GM21825 (cell line): ENCODE data around the gene PPP1R12A.
A peak's percentile ranks its signal among the peaks of the same experiment; 100 is the strongest.
"Not testable (repeated sequence)": the region's sequence is repeated elsewhere in the genome, so short reads cannot be mapped to it uniquely, and the experiment has no call there.

Experiments used
- ATAC-seq: cut with Tn5 transposase; IDR thresholded peaks from one replicate; pipeline ENCODE4 v1.9.1; 2021; ENCODE audit warnings: mild to moderate bottlenecking, moderate library complexity; ENCODE audit not compliant: unreplicated experiment

Gene PPP1R12A

DNA sequence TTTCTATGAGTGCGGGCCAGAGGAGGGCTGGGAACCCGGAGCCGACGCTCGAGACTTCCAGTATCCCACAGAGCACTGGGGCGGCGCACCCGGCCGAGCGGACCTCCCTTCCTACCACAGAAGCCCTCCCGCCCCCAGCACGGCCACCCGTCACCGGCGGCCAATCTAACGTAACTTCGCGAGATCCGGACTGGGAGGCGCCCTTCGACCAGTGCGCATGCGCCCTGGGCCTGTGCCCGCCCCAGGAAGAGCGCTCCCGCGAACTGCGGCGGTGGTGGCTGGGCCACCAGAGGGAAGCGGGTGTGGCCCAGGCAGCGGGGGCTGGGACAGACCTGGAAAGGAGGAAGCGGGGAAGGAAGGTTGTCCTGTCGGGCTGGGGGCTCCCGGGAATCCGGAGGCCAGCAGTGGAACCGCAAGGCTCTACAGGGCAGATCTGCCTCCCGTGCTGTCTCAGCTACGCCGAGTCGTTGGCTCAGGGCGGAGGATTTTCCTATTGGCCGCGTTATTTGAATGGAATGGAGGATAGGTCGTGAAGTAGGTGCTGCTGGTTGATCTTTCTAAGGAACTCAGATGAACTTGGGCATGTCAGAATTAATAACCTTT lies at the start of gene PPP1R12A:
TSS of gene PPP1R12A (minus strand) at position 77 of the 603 bp plus-strand sequence. CDS start 166 bp downstream, outside the sequence.
- peak; percentile 85 for ATAC-seq

DNA sequence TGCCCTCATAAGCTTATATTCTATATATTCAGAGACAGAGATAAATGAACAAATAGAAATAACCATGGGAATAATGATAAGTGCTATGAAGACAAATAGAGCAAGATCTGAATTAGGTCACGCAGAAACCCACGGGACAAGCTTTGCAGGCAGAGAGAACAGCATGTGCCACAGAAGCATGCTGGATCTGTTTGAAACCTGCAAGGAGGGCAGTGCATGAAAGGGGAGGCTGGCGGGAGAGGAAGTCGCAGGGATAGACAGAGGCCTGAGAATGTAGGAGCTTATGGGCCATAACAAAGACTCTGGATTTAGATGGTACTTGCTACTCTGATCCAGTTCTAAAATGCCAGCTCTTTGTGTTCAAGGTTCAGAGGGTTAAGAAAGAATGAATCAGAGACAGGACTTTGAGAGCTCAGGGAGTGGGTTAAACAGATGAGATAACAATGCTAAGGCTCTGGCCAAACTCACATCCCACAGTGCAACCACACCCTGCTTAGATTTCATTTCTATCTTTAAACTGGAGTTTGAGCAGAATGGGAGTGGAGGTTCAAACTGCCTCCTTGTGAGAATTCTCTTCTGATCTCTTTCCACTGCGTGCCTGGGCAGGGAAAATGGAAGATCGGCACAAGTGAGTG lies 49.2 kb upstream of the PPP1R12A start:
- ATAC-seq: no peak

- ATAC-seq: no peak
These were observed 48.6 kb upstream of the PPP1R12A start for GRCh38 chr12:79983492-79983891.

DNA sequence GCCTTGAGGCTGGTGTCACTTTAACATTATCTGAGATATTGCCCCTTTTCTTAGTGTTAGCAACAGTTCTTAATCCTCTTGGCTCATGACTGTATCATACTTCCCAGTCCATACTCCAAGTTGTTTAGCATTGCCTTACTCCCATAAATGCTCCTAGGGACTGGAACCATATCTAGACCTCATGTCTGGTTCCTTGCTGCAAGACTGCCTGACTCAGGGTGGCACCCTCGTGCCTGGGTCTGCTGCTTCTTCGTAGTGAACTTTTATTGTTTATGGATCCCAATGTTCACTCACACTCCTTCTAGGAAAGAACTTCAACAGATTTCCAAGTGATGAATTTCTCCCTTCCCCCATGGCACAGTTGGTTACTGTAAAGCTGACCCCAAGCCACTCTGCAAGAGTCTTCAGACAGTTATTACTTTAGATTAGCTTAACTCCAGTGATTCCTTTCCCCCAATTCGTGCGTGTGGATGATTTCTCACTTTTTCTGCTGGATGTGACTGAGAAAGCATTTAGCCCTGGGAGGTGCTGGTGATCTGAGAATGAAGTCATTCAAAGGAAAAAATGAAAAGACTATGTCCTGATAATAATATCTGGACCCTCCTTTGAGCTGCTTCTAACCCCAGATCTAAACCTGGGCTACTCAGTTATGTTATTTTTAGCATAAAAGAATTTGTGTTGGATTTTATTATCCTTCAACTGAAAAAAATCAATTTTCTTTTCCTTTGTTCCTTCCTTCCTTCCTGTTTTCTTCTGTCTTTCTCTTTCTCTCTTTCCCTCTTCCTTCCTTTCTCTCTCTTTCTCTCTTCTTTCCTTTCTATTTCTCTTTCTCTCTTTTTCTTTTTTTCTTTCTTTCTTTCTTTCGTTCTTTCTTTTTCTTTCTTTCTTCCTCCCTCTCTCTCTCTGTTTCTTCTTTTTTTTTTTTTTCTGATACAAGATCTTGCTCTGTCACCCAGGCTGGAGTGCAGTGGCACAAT lies 47.5 kb upstream of the PPP1R12A start:
- no peak for ATAC-seq

GRCh38 chr12:79978692-79979091 lies 43.8 kb upstream of the PPP1R12A start:
- no peak for ATAC-seq

- ATAC-seq: not testable (repeated sequence)
These were observed 43.1 kb upstream of the PPP1R12A start for GRCh38 chr12:79977856-79978460.

- no peak for ATAC-seq
These were observed 40.2 kb upstream of the PPP1R12A start for GRCh38 chr12:79975143-79975542.

- ATAC-seq: no peak
These were observed 38.9 kb upstream of the PPP1R12A start for GRCh38 chr12:79973801-79974200.

GRCh38 chr12:79964100-79964627 lies 29.3 kb upstream of the PPP1R12A start:
- no peak for ATAC-seq

DNA sequence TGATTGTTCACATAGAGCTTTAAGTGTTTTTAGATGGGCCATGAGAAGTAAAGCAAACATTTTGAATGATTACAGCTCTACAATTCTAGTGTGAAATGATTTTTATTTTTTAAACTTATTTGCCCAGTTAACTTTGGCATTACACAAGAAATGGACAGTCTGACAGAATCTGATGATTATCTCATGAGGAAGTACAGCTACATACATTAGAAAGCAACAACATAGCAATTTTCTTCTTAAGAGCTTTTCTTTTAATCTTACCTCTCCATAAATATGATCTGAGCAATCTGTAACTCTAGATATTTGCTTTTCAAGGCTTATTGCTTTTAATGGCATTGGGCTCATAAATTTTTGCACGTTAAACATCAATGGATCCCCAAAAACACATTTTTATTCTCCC lies 26.5 kb upstream of the PPP1R12A start:
- ATAC-seq: no peak

- ATAC-seq: no peak
These were observed 24.6 kb upstream of the PPP1R12A start for GRCh38 chr12:79959484-79959883.

- ATAC-seq: no peak
These were observed 22.0 kb upstream of the PPP1R12A start for GRCh38 chr12:79956896-79957295.

DNA sequence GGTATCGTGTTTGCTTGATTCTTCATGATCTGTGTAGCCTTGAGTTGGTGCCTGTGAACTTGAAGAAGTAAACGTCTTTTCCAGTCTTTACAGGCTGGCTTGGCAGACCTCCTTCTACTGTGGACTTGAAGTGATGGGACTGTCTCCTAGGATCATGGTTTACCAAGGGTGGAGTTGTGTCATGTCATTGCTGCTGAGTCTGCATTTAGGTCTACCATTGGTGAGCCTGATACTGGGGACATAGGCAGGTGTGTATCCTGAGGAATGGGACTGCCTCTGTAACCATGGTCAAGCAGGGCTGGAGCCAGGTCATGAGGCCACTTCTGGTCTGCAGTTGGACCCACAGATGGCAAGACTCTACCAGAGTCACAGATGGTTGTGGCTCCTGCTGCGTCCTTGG lies 20.7 kb upstream of the PPP1R12A start:
- ATAC-seq: no peak

DNA sequence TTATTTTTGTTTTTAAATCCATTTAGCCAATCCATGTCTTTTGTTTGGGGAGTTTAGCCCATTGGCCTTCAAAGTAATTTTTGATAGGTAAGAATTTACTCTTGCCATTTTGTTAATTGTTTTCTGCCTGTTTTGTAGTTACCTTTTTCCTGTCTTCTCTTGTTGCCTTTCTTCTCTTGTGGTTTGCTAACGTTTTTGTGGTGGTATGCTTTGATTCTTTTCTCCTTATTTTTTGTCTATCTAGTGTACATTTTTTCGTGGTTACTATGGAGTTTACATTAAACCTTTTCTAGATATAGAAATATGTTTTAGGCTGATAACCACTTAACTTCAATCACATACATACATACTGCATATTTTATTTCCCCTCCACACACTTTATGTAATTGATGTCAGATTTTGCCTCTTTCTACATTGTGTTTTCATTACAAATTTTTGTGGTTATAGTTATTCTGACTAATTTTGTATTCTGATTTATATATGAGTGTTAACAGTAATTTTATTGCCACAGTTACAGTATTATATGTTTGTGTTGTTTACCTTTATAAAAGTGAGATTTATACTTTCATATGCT lies 19.2 kb upstream of the PPP1R12A start:
- no peak for ATAC-seq

DNA sequence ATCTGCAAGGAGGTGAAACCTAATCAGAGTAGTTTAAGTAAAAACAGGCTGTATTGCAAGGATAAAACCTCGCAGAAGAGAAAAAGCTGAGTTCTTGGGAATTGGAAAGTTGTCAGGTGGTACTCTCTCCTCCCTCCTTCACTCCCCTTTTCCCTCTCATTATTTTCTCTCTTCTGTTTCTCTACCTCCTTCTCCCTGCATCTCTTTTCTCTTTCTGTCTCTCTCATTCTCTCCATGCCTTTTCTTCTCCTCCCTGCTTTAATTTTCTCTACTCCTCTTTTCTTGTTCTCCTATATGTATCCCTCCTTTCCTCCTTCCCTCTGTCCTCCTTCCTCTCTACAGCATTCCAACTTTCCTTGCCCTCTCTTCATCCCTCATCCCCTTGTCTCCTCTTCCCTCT lies 14.2 kb upstream of the PPP1R12A start:
- no peak for ATAC-seq

DNA sequence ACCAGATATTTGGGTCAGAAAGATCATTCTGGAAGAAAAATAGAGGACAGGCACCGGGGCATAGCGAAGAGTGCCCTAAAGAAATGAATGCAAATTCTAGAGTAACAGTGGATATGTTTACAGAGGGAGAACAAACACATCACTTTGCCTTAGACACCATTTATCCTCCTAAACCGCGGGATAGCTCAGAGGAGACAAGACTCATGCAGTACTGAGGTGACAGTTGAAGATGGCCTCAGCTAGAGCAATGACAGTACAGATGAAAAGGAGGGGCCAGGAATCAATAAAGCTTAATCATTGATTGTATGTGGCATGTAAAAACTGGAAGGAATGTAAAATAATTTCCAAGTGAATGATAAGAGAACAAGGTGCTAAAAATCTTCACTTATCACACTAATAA lies 10.5 kb upstream of the PPP1R12A start:
- ATAC-seq: no peak

DNA sequence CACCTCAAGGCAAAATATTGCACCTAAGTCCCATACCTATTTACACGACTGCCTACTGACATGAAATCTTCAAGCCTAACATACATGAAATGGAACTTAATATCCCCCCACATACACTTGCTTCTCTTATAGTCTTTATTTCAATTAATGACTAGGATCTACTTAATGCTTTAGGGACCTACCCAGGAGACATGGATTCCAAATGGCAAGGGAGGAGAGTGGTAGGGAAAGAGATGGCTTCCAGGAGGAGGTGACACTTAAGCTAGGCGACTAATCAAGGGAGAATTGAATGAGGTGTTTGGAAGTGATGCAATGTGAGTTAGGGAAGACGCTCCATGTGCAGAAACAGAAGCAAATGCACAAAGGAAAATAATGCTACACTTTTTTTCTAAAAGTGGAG lies 9.7 kb upstream of the PPP1R12A start:
- no peak for ATAC-seq

DNA sequence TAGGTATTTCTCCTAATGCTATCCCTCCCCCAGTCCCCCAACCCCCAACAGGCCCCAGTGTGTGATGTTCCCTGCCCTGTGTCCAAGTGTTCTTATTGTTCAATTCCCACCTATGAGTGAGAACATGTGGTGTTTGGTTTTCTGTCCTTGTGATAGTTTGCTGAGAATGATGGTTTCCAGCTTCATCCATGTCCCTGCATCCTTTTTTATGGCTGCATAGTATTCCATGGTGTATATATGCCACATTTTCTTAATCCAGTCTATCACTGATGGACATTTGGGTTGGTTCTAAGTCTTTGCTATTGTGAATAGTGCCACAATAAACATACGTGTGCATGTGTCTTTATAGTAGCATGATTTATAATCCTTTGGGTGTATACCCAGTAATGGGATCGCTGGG lies 7.9 kb upstream of the PPP1R12A start:
- not testable (repeated sequence) for ATAC-seq

- ATAC-seq: no peak
These were observed 4.9 kb upstream of the PPP1R12A start for GRCh38 chr12:79939728-79940310.

GRCh38 chr12:79938843-79939242 lies 3.9 kb upstream of the PPP1R12A start:
- ATAC-seq: no peak
